HG02588 (cell line): ENCODE results near the gene CCAR1.
A peak's percentile ranks its signal among the peaks of the same experiment; 100 is the strongest.
"Not testable (repeated sequence)": the region's sequence is repeated elsewhere in the genome, so short reads cannot be mapped to it uniquely, and the experiment has no call there.

ENCODE experiments used
- ATAC-seq: cut with Tn5 transposase; IDR thresholded peaks from one replicate; pipeline ENCODE4 v1.9.1; 2021; ENCODE audit warnings: mild to moderate bottlenecking, moderate library complexity; ENCODE audit not compliant: unreplicated experiment

The CCAR1 gene

DNA sequence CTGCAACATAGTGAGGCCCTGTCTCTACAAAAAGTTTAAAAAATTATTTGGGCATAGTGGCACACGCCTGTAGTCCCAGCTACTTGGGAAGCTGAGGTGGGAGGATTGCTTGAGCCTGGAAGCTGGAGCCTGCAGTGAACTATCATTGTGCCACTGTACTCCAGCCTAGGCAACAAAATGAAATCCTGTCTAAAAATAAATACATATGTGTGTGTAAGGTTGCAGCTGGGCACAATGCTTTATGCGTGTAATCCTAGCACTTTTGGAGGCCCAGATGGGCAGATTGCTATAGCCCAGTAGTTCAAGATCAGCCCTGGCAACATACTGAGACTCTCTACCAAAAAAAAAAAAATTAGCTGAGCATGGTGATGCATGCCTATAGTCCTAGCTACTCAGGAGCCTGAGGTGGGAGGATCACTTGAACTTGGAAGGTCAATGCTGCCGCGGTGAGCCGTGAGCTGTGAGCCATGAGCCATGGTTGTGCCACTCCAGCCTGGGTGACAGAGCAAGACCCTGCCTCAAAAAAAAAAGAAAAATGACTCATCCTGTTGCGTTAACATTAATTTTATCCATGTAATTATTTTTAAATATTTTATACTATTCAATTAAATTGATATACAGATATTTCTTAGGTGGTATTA lies 38.3 kb downstream of the CCAR1 start:
- ATAC-seq: no peak

DNA sequence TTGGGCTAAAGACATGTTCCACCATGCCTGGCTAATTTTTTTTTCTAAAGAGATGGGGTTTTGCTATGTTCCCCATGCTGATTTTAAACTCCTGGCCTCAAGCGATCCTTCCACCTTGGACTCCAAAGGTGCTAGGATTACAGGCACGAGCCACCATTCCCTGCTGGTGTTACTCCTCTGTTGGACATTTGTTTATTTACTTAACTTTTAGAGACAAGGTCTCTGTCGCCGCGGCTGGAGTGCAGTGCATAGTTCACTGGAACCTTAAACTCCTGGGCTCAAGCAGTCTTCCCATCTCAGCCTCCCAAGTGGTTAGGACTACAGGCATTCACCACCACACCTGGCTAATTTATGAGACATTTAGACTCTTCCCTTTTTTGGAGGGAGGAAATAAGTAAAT lies 38.9 kb downstream of the CCAR1 start:
- no peak for ATAC-seq

DNA sequence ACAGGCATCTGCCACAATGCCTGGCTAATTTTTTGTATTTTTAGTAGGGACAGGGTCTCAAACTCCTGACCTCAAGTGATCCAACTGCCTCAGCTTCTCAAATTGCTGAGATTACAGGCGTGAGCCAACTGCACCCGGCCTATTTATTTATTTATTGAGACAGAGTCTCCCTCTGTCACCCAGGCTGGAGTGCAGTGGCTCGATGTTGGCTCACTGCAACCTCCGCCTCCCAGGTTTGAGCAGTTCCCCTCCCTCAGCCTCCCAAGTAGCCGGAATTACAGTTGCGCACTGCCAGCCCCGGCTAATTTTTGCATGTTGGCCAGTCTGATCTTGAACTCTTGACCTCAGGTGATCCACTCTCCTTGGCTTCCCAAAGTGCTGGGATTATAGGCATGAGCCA lies 46.4 kb downstream of the CCAR1 start:
- not testable (repeated sequence) for ATAC-seq

DNA sequence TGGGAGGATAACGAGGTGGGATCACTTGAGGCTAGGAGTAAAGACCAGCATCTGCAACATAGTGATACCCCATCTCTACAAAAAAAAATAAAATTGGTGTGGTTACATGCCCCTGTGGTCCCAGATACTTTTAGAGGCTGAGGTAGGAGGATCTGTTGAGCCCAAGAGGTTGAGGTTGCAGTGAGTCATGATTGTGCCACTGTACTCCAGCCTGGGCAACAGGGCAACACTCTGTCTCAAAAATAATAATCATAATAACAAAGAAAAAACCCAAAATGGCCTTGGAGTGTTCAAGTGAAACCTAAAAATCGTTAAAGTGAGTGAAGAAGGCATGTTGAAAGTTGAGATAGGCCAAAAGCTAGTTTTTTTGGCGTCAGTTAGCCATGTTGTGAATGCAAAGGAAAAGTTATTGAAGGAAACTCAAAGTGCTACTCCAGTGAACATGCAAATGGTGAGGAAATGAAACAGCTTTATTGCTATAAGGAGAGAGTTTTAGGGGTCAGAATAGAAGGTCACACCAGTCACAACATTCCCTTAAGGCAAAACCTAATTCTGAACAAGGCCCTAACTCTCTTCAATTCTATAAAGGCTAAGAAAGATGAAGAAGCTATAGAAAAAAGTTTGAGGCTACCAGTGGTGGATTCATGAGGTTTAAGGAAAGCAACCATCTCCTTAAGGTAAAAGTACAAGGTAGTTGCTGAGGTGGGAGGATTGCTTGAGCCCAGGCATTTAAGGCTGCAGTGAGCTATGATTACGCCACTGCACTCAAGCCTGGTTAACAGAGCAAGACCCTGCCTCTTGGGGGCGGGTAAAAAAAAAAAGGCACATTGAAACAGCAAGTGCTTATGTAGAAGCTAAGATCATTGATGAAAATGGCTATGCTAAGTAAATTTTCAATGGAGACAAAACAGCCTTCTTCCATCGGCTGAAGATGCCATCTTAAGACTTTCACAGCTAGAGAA lies 60.9 kb downstream of the CCAR1 start:
- ATAC-seq: no peak

GRCh38 chr10:68784476-68784875 lies 63.4 kb downstream of the CCAR1 start:
- no peak for ATAC-seq

GRCh38 chr10:68787813-68788212 lies 66.8 kb downstream of the CCAR1 start:
- no peak for ATAC-seq

DNA sequence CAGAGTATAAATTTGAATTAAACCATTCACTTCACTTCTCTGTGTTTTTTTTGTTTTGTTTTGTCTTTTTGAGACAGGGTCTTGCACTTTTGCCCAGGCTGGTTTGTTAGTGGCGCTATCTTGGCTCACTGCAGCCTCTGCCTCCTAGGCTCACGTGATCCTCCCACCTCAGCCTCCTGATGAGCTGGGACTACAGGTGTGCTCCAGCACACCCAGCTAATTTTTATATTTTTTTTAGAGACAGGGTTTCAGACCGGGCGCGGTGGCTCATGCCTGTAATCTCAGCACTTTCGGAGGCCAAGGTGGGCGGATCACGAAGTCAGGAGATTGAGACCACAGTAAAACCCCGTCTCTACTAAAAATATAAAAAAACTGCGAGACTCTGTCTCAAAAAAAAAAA lies 69.4 kb downstream of the CCAR1 start:
- ATAC-seq: no peak

- no peak for ATAC-seq
Observed at GRCh38 chr10:68792115-68792514, 71.1 kb downstream of the CCAR1 start.

- no peak for ATAC-seq
Observed at GRCh38 chr10:68795886-68796532, 75.0 kb downstream of the CCAR1 start.

- no peak for ATAC-seq
Observed at GRCh38 chr10:68796605-68797004, 75.6 kb downstream of the CCAR1 start.

- no peak for ATAC-seq
Observed at GRCh38 chr10:68800211-68800610, 79.2 kb downstream of the CCAR1 start.

DNA sequence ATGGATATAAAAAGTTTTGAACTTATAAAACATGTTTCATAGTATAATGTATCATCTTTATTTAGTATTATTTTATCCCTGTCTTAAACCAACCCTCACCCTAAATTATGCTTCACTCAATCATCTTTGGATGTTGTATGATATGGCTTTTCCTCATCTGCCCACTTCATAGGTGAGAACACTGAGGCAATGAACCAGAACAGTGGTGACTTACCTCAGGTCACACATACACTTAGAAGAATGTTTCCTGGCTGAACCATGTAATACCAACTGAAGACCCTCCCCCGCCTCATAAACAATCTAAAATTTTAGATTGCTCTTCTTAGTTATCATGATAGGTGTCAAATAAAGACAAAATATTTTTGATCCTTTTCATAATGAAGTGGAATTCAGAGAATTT lies 83.7 kb downstream of the CCAR1 start:
- ATAC-seq: no peak

DNA sequence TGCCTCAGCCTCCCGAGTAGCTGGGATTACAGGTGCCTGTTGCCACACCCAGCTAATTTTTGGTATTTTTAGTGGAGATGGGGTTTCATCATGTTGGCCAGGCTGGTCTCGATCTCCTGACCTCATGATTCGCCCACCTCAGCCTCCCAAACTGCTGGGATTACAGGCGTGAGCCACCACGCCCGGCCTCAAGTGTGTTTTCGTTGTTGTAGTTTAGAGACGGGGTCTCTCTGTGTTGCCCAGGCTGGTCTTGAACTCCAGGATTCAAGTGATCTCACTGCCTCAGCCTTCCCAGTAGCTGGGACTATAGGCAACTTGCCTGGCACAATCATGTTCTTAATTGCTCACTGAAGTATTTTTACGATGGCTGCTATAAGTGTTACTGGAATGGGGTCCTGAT lies 89.8 kb downstream of the CCAR1 start:
- not testable (repeated sequence) for ATAC-seq

DNA sequence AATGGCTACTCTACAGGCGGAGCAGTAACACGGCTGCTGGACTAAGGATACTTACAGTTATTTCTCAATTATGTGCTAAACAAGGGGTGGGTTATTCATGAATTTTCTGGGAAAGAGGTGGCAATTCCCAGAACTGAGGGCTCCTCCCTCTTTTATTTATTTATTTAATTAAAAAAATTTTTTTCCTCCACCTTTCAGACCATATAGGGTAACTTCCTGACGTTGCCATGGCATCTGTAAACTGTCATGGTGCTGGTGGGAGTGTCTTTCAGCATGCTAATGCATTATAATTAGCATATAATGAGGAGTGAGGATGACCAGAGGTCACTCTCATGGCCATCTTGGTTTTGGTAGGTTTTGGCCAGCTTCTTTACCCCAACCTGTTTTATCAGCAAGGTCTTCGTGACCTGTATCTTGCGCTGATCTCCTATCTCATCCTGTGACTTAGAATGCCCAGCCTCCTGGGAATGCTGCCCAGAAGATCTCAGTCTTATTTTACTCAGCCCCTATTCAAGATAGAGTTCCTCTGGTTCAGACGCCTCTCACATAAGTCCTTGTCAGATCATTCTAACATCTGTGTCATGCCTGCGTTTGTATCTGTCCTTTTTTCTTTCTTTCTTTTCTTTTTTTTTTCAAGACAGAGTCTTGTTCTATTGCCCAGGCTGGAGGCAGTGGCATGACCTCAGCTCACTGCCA lies 90.4 kb downstream of the CCAR1 start:
- no peak for ATAC-seq

- no peak for ATAC-seq
Observed at GRCh38 chr10:68812420-68812819, 91.4 kb downstream of the CCAR1 start.

- no peak for ATAC-seq
Observed at GRCh38 chr10:68813559-68813958, 92.5 kb downstream of the CCAR1 start.

DNA sequence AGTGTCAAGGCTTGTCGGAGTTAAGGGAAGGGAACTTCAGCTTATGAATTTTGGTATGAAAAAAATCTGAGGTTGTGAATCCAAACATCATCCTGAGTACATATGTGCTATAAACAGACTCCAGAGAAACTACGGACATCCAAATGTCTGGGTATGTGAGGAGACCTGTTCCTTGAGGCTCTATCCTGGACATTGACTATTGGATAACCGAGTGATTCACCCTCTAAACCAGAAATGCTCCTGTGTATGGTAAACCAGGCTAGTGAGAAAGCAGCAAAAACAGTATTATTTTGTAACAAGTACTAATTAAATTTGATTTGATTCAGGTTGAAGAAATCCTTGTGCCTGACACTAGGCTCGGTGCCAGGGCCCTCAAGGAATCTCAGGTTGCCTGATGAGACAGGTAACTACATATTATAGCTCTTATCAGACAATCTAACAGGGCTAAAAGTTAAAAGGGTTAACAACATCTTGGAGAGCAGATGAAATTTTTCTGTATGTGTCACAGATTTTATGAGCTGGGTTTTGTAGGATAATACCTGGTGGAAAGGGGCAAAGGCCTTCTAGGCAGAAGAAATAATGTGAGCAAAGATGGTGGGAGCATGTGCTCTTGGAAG lies 95.9 kb downstream of the CCAR1 start:
- ATAC-seq: no peak

DNA sequence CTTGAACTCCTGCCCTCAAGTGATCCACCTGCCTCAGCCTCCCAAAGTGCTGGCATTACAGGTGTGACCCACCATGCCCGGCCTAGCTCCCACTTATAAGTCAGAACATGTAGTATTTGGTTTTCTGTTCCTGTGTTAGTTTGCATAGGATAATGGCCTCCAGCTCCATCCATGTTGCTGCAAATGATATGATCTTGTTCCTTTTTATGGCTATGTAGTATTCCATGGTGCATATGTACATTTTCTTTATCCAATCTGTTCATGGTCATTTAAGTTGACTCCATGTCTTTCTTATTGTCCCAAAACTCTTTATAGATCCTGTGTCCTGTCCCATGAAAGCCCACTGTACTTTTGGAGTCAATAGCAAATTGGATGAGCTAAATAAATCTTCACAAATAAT lies 99.3 kb downstream of the CCAR1 start:
- not testable (repeated sequence) for ATAC-seq

- ATAC-seq: not testable (repeated sequence)
Observed at GRCh38 chr10:68822626-68823025, 101.6 kb downstream of the CCAR1 start.

DNA sequence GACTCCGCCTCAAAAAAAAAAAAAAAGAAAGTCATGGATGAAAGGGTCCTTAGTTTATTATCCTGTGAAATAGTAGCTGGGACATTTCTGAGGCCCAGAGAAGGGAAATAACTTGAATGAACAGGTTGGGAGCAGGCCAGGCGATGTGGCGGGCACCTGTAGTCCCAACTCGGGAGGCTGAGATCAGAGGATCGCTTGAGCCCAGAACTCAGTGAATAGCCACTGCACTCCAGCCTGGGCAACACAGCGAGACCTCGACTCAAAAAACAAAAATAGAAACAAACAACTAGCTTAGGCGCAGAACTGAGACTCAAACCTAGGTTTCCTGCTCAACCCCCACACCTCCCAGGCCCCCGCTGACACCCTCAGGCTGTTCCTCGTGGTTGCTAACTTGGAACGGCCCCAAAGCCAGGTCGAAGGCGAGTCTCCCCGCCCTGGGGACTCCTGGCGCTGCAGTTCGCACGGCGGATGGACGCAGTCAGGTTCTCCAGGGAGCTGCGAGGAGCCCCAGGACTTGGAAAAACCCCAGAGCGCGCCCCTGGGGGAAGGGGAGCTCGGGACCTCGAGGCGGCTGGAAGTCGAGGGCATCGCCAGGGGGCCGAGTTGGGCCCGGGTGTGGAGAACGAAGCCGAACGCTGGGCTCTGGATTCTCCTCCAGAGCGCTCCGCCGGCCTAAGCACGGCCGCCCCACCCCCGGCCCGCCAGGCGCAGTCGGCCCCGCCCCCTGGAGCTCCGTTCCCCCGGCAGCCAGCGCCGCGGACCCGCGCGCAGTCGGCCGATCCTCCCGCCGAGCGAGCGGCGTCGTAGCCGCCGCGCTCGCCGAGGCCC lies 105.9 kb downstream of the CCAR1 start, which contains the start of gene STOX1:
Gene STOX1 (plus strand): TSS at position 768 of the 828 bp plus-strand sequence. CDS start 93 bp downstream, outside the sequence.
- ATAC-seq: peak; percentile 59
